Panc1 (cell line): ENCODE measurements around the gene CTNNAL1.
"Not testable (repeated sequence)": the region's sequence is repeated elsewhere in the genome, so short reads cannot be mapped to it uniquely, and the experiment has no call there.

Source experiments
- SIN3A ChIP-seq: IDR thresholded peaks from 2 replicates; pipeline ENCODE4 v1.6.1; 2012; ENCODE audit warnings: low read depth, mild to moderate bottlenecking, low read length, moderate library complexity, borderline replicate concordance; ENCODE audit not compliant: insufficient read depth
- TF ChIP-seq, protein P1 (sequence below): fragments of 450-650 bp; IDR thresholded peaks from 2 replicates; pipeline ENCODE4 v1.5.1; 2017; ENCODE audit warnings: mild to moderate bottlenecking

DNA sequence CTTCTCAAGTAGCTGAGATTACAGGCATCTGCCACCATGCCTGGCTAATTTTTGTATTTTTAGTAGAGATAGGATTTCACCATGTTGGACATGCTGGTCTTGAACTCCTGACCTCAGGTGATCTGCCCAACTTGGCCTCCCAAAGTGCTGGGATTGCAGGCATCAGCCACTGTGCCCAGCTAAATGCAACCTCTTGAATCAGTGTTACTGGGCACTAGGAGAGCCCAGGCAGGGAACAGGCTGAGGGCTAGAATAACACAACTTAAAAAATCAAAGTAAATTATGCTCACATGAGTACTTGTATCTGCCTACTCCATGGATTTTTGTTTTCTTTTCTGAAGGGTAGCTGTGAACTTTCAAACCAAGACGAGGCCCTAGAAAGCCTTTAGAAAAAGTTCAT lies 92.9 kb downstream of the CTNNAL1 start:
- TF ChIP-seq, protein P1, sequence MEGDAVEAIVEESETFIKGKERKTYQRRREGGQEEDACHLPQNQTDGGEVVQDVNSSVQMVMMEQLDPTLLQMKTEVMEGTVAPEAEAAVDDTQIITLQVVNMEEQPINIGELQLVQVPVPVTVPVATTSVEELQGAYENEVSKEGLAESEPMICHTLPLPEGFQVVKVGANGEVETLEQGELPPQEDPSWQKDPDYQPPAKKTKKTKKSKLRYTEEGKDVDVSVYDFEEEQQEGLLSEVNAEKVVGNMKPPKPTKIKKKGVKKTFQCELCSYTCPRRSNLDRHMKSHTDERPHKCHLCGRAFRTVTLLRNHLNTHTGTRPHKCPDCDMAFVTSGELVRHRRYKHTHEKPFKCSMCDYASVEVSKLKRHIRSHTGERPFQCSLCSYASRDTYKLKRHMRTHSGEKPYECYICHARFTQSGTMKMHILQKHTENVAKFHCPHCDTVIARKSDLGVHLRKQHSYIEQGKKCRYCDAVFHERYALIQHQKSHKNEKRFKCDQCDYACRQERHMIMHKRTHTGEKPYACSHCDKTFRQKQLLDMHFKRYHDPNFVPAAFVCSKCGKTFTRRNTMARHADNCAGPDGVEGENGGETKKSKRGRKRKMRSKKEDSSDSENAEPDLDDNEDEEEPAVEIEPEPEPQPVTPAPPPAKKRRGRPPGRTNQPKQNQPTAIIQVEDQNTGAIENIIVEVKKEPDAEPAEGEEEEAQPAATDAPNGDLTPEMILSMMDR, result not testable (repeated sequence)
- not testable (repeated sequence) for TF ChIP-seq SIN3A
